Liver (tissue), 9 donors: Measurements from ENCODE around the gene DCST2. TPM values are rescaled to one million over a fixed set of nuclear protein-coding genes. Genes with fewer than 3 reads are reported as not detected.

Experiments
- DNase-seq: peaks from one replicate; pipeline ENCODE4 v3.0.0-alpha.2; 2017; ENCODE audit warnings: low spot score
- H3K27ac ChIP-seq, 2 donors: one replicate each; pipeline ENCODE4 v1.7.0; 2013; ENCODE audit warnings: inconsistent platforms in 2 of 2, low read length in 2 of 2, control low read depth in 1 of 2, low read depth in 1 of 2, mild to moderate bottlenecking in 1 of 2
- H3K27me3 ChIP-seq, 4 donors: one replicate each; pipeline versions ENCODE4 v1.6.1 to v1.7.0; 2013; ENCODE audit warnings: low read length in 3 of 4, inconsistent platforms in 1 of 4, mild to moderate bottlenecking in 1 of 4, moderate library complexity in 1 of 4; ENCODE audit not compliant: control insufficient read depth in 4 of 4, insufficient read depth in 4 of 4
- H3K36me3 ChIP-seq, 4 donors: one replicate each; pipeline versions ENCODE4 v1.6.1 to v1.7.0; 2013; ENCODE audit warnings: low read length in 3 of 4, mild to moderate bottlenecking in 3 of 4, low read depth in 1 of 4, moderate library complexity in 1 of 4; ENCODE audit not compliant: control insufficient read depth in 4 of 4, insufficient read depth in 3 of 4
- H3K4me1 ChIP-seq, 4 donors: one replicate each; pipeline versions ENCODE4 v1.6.1 to v1.7.0; 2013; ENCODE audit warnings: low read length in 3 of 4, mild to moderate bottlenecking in 3 of 4, moderate library complexity in 1 of 4; ENCODE audit not compliant: control insufficient read depth in 4 of 4, insufficient read depth in 4 of 4
- H3K4me3 ChIP-seq, 3 donors: one replicate each; pipeline versions ENCODE4 v1.6.1 to v1.7.0; 2013; ENCODE audit warnings: low read length in 3 of 3, control low read depth in 1 of 3, low read depth in 1 of 3, mild to moderate bottlenecking in 1 of 3
- H3K9ac ChIP-seq, 2 donors: one replicate each; pipeline ENCODE4 v1.7.0; 2013; ENCODE audit warnings: low read length in 2 of 2, mild to moderate bottlenecking in 2 of 2, moderate library complexity in 2 of 2, control low read depth in 1 of 2, low read depth in 1 of 2
- H3K9me3 ChIP-seq, 4 donors: one replicate each; pipeline versions ENCODE4 v1.6.1 to v1.7.0; 2013; ENCODE audit warnings: low read length in 3 of 4; ENCODE audit not compliant: control insufficient read depth in 4 of 4
- ATF3 ChIP-seq: IDR thresholded peaks from 2 replicates; pipeline ENCODE4 v1.6.1; 2016; ENCODE audit warnings: antibody characterized with exemption
- CTCF ChIP-seq: fragments of 150-350 bp; IDR thresholded peaks from 2 replicates; pipeline ENCODE4 v1.5.1; 2017; ENCODE audit warnings: improper control_type of control experiment, low read depth, low read length; ENCODE audit not compliant: missing input control
- EGR1 ChIP-seq, 2 donors: IDR thresholded peaks; 2 replicates each; pipeline ENCODE4 v1.6.1; 2016 to 2018; ENCODE audit warnings: antibody characterized with exemption in 2 of 2, low read depth in 2 of 2
- FOXA2 ChIP-seq: IDR thresholded peaks from 2 replicates; pipeline ENCODE4 v1.6.1; 2016; ENCODE audit warnings: antibody characterized with exemption
- GABPA ChIP-seq, 2 donors: IDR thresholded peaks in 1 of 2; conservative IDR thresholded peaks in 1 of 2; 2 replicates each; pipeline ENCODE4 v1.6.1; 2016; ENCODE audit warnings: antibody characterized with exemption in 2 of 2, mild to moderate bottlenecking in 1 of 2, moderate library complexity in 1 of 2
- HNF4A ChIP-seq, 2 donors: conservative IDR thresholded peaks; 2 replicates each; pipeline ENCODE4 v1.6.1; 2016; ENCODE audit warnings: antibody characterized with exemption in 2 of 2, mild to moderate bottlenecking in 2 of 2
- HNF4G ChIP-seq: IDR thresholded peaks from 2 replicates; pipeline ENCODE4 v1.6.1; 2016; ENCODE audit warnings: antibody characterized with exemption
- JUND ChIP-seq, 2 donors: IDR thresholded peaks; 2 replicates each; pipeline ENCODE4 v1.6.1; 2016; ENCODE audit warnings: antibody characterized with exemption in 2 of 2
- MAX ChIP-seq: IDR thresholded peaks from 2 replicates; pipeline ENCODE4 v1.6.1; 2016; ENCODE audit warnings: antibody characterized with exemption
- NR2F2 ChIP-seq: IDR thresholded peaks from 2 replicates; pipeline ENCODE4 v1.6.1; 2016; ENCODE audit warnings: antibody characterized with exemption
- RAD21 ChIP-seq, 2 donors: IDR thresholded peaks; 2 replicates each; pipeline ENCODE4 v1.6.1; 2016; ENCODE audit warnings: antibody characterized with exemption in 2 of 2, mild to moderate bottlenecking in 2 of 2
- REST ChIP-seq: IDR thresholded peaks from 2 replicates; pipeline ENCODE4 v1.6.1; 2016; ENCODE audit warnings: antibody characterized with exemption, mild to moderate bottlenecking
- SP1 ChIP-seq: IDR thresholded peaks from 2 replicates; pipeline ENCODE4 v1.6.1; 2018; ENCODE audit warnings: antibody characterized with exemption, mild to moderate bottlenecking
- TAF1 ChIP-seq: conservative IDR thresholded peaks from 2 replicates; pipeline ENCODE4 v1.6.1; 2016; ENCODE audit warnings: antibody characterized with exemption, mild to moderate bottlenecking
- YY1 ChIP-seq: IDR thresholded peaks from 2 replicates; pipeline ENCODE4 v1.6.1; 2016; ENCODE audit warnings: antibody characterized with exemption, mild to moderate bottlenecking
- ZBTB33 ChIP-seq: IDR thresholded peaks from 2 replicates; pipeline ENCODE4 v1.6.1; 2016; ENCODE audit warnings: antibody characterized with exemption
- WGBS: extraction: QIAGEN DNeasy Blood & Tissue Kit; methylation state at CpG from one replicate; pipeline ENCODE4 v1.1.7; 2013; 5-methylcytosine and 5-hydroxymethylcytosine counted together
- polyA plus RNA-seq, 2 donors: library from polyadenylated mRNA; stranded (reverse) in 1 of 2; unstranded in 1 of 2; fragments of 200-250 nt in 1 of 2; fragments of >200 nt in 1 of 2; fragmentation: Nextera tagmentation in 1 of 2; extraction: Ambion mirVana in 1 of 2; gene quantifications; one replicate each; pipeline versions ENCODE4 v1.2.1 to v1.2.3, GENCODE V29; 2013 to 2015
- total RNA-seq, 2 donors: library from RNA; depleted of rRNA; stranded (reverse); fragments of >200 nt; gene quantifications; one replicate each; pipeline ENCODE4 v1.2.3, GENCODE V29; 2014
- donor health status: healthy.
- donor health status: healthy.
- donor health status: healthy.
- donor health status: healthy.
- donor health status: healthy.

Gene DCST2
- total and polyA plus RNA-seq, 4 donors: 0.25 to 0.53 (median 0.27) TPM; not detected in 1

- WGBS: 94% methylated on average over 8 of the region's 8 CpGs
- no peaks in the 10 kb centered on the region for H3K9me3 ChIP-seq
- H3K4me1 ChIP-seq: peaks cover 7 to 36% (median 30%) of the 10 kb centered on the region in 4 donors
- no peaks in the 10 kb centered on the region for H3K27me3 ChIP-seq
- no peak overlapping the region for H3K9ac ChIP-seq
- H3K4me3 ChIP-seq: no peak overlapping the region
- TF ChIP-seq HNF4G (no peak), EGR1 (IDR thresholded peaks at IDR 0.05; ENCODE audit: low read depth in 2 of 2) (no peak), GABPA (IDR thresholded peaks at IDR 0.05 in 1 of 2, conservative IDR thresholded peaks at IDR 0.05 in 1 of 2) (no peak), CTCF (no peak), ZBTB33 (no peak), REST (no peak), TAF1 (no peak), JUND (IDR thresholded peaks at IDR 0.05) (no peak), NR2F2 (no peak), FOXA2 (no peak), HNF4A (conservative IDR thresholded peaks at IDR 0.05) (no peak), MAX (no peak)
- H3K27ac ChIP-seq: no peak overlapping the region
- peaks cover 0 to 16% (median 11%) of the 10 kb centered on the region in 4 donors for H3K36me3 ChIP-seq
- DNase-seq: no peak
Measured at GRCh38 chr1:155060736-155061135, 27.2 kb upstream of the DCST2 start.

GRCh38 chr1:155057788-155058211 is 24.2 kb upstream of the DCST2 start:
- no peak overlapping the region for H3K27ac ChIP-seq
- H3K36me3 ChIP-seq: peaks cover 0 to 16% (median 11%) of the 10 kb centered on the region in 4 donors
- no peak for DNase-seq
- H3K27me3 ChIP-seq: no peaks in the 10 kb centered on the region
- no peak overlapping the region for H3K9ac ChIP-seq
- no peak overlapping the region for H3K4me3 ChIP-seq
- WGBS: 96% methylated on average over 13 of the region's 13 CpGs
- H3K4me1 ChIP-seq: peaks cover 0 to 17% (median 12%) of the 10 kb centered on the region in 4 donors
- no peaks in the 10 kb centered on the region for H3K9me3 ChIP-seq
- no peak for TF ChIP-seq SP1
- no peak for TF ChIP-seq RAD21 (IDR thresholded peaks at IDR 0.05)
- TF ChIP-seq FOXA2: no peak
- no peak for TF ChIP-seq MAX
- TF ChIP-seq EGR1 (IDR thresholded peaks at IDR 0.05; ENCODE audit: low read depth in 2 of 2): no peak
- no peak for TF ChIP-seq TAF1
- no peak for TF ChIP-seq YY1
- no peak for TF ChIP-seq GABPA (IDR thresholded peaks at IDR 0.05 in 1 of 2, conservative IDR thresholded peaks at IDR 0.05 in 1 of 2)
- no peak for TF ChIP-seq HNF4A (conservative IDR thresholded peaks at IDR 0.05)
- no peak for TF ChIP-seq ATF3
- no peak for TF ChIP-seq NR2F2
- no peak for TF ChIP-seq ZBTB33
- no peak for TF ChIP-seq HNF4G
- TF ChIP-seq CTCF: no peak
